H9 (cell line): ENCODE results near the gene STK10. TPM values are rescaled to one million over a fixed set of nuclear protein-coding genes. Genes with fewer than 3 reads are reported as not detected.

Experiments
- DNase-seq: peaks from one replicate; pipeline ENCODE4 v3.0.0-alpha.2; 2017
- H2AFZ ChIP-seq: one replicate; pipeline ENCODE4 v1.6.1; 2013; ENCODE audit warnings: mild to moderate bottlenecking, low read length, control low read depth, moderate library complexity
- H2AK5ac ChIP-seq: 2 replicates; pipeline ENCODE4 v1.6.1; 2013; ENCODE audit warnings: low read length, control low read depth, mixed read lengths; ENCODE audit not compliant: insufficient read length
- H2BK120ac ChIP-seq: one replicate; pipeline ENCODE4 v1.6.1; 2013; ENCODE audit warnings: low read depth, mild to moderate bottlenecking, low read length, control low read depth, inconsistent platforms; ENCODE audit not compliant: poor library complexity, severe bottlenecking
- H2BK12ac ChIP-seq: 2 replicates; pipeline ENCODE4 v1.6.1; 2013; ENCODE audit warnings: low read length, control low read depth, mixed read lengths, low read depth; ENCODE audit not compliant: insufficient read length
- H2BK15ac ChIP-seq: 2 replicates; pipeline ENCODE4 v1.6.1; 2013; ENCODE audit warnings: low read depth, low read length, control low read depth
- H2BK20ac ChIP-seq: one replicate; pipeline ENCODE4 v1.6.1; 2013; ENCODE audit warnings: low read depth, mild to moderate bottlenecking, low read length, control low read depth, inconsistent platforms; ENCODE audit not compliant: poor library complexity, severe bottlenecking
- H2BK5ac ChIP-seq: 2 replicates; pipeline ENCODE4 v1.6.1; 2013; ENCODE audit warnings: low read length, control low read depth, mixed read lengths; ENCODE audit not compliant: insufficient read length
- H3K14ac ChIP-seq: 2 replicates; pipeline ENCODE4 v1.6.1; 2013; ENCODE audit warnings: low read length, control low read depth; ENCODE audit not compliant: insufficient read depth
- H3K18ac ChIP-seq: 2 replicates; pipeline ENCODE4 v1.6.1; 2013; ENCODE audit warnings: low read depth, mild to moderate bottlenecking, mixed read lengths, low read length, control low read depth; ENCODE audit not compliant: insufficient read length
- H3K23ac ChIP-seq: 2 replicates; pipeline ENCODE4 v1.6.1; 2013; ENCODE audit warnings: low read length, control low read depth, mixed read lengths, low read depth; ENCODE audit not compliant: insufficient read length
- H3K23me2 ChIP-seq: 2 replicates; pipeline ENCODE4 v1.6.1; 2013; ENCODE audit warnings: low read depth, mild to moderate bottlenecking, mixed read lengths, low read length, control low read depth; ENCODE audit not compliant: insufficient read length, poor library complexity, severe bottlenecking
- H3K27ac ChIP-seq: 2 replicates; pipeline ENCODE4 v1.5.1; 2013; ENCODE audit warnings: low read length, control low read depth, mixed read lengths, low read depth; ENCODE audit not compliant: insufficient read length
- H3K27me3 ChIP-seq: 2 replicates; pipeline ENCODE4 v1.6.1; 2013; ENCODE audit warnings: low read length, control low read depth, inconsistent platforms; ENCODE audit not compliant: insufficient read depth
- H3K4ac ChIP-seq: 2 replicates; pipeline ENCODE4 v1.6.1; 2013; ENCODE audit warnings: low read depth, mild to moderate bottlenecking, control low read depth, inconsistent platforms, low read length, moderate library complexity
- H3K4me1 ChIP-seq: 2 replicates; pipeline ENCODE4 v1.6.1; 2013; ENCODE audit warnings: low read length, control low read depth, inconsistent platforms; ENCODE audit not compliant: insufficient read depth
- H3K4me2 ChIP-seq: 2 replicates; pipeline ENCODE4 v1.6.1; 2013; ENCODE audit warnings: low read length, control low read depth, mixed read lengths; ENCODE audit not compliant: insufficient read length, insufficient read depth
- H3K56ac ChIP-seq: 2 replicates; pipeline ENCODE4 v1.6.1; 2013; ENCODE audit warnings: low read depth, mild to moderate bottlenecking, mixed read lengths, low read length, control low read depth; ENCODE audit not compliant: insufficient read length
- H3K79me1 ChIP-seq: 2 replicates; pipeline ENCODE4 v1.6.1; 2013; ENCODE audit warnings: low read depth, mild to moderate bottlenecking, moderate library complexity, low read length, control low read depth, inconsistent platforms; ENCODE audit not compliant: insufficient read depth, poor library complexity, severe bottlenecking
- H3K79me2 ChIP-seq: 2 replicates; pipeline ENCODE4 v1.6.1; 2013; ENCODE audit warnings: low read length, control low read depth, inconsistent platforms; ENCODE audit not compliant: insufficient read depth
- H3K9ac ChIP-seq: 2 replicates; pipeline ENCODE4 v1.6.1; 2013; ENCODE audit warnings: low read length, control low read depth, mixed read lengths; ENCODE audit not compliant: insufficient read length; ENCODE audit errors: extremely low read depth
- H3K9me3 ChIP-seq: one replicate; pipeline ENCODE4 v1.6.1; 2013; ENCODE audit warnings: low read depth, low read length, inconsistent platforms; ENCODE audit not compliant: control insufficient read depth
- H3T11ph ChIP-seq: one replicate; pipeline ENCODE4 v1.6.1; 2013; ENCODE audit warnings: mild to moderate bottlenecking, low read length, control low read depth, inconsistent platforms
- H4K20me1 ChIP-seq: one replicate; pipeline ENCODE4 v1.6.1; 2013; ENCODE audit not compliant: control insufficient read depth, insufficient read length, insufficient read depth
- H4K5ac ChIP-seq: 2 replicates; pipeline ENCODE4 v1.6.1; 2013; ENCODE audit warnings: low read depth, mild to moderate bottlenecking, mixed read lengths, low read length, control low read depth; ENCODE audit not compliant: insufficient read length
- H4K8ac ChIP-seq: replicated peaks from 2 replicates; pipeline ENCODE4 v1.6.1; 2013; ENCODE audit warnings: low read length, control low read depth, mixed read lengths, low read depth; ENCODE audit not compliant: insufficient read length
- H4K91ac ChIP-seq: 2 replicates; pipeline ENCODE4 v1.6.1; 2013; ENCODE audit warnings: low read depth, mild to moderate bottlenecking, moderate library complexity, mixed read lengths, low read length, control low read depth; ENCODE audit not compliant: insufficient read length
- H3K27ac Mint-ChIP-seq, 3 experiments: 2 replicates in 2 of 3; 3 replicates in 1 of 3; pipeline ENCODE4 v1.8.0; 2020 to 2021; ENCODE audit warnings: mixed read lengths in 3 of 3, mild to moderate bottlenecking in 1 of 3, moderate library complexity in 1 of 3
- H3K27me3 Mint-ChIP-seq: 2 replicates; pipeline ENCODE4 v1.8.0; 2021; ENCODE audit warnings: low read depth, mild to moderate bottlenecking, moderate library complexity, mixed read lengths
- H3K36me3 Mint-ChIP-seq, 3 experiments: 2 replicates in 2 of 3; 3 replicates in 1 of 3; pipeline ENCODE4 v1.8.0; 2020 to 2021; ENCODE audit warnings: low read depth in 3 of 3, mixed read lengths in 3 of 3; ENCODE audit not compliant: insufficient read depth in 1 of 3
- H3K4me1 Mint-ChIP-seq, 2 experiments: 2 replicates each; pipeline ENCODE4 v1.8.0; 2020; ENCODE audit warnings: mixed read lengths in 2 of 2
- H3K4me3 Mint-ChIP-seq, 2 experiments: 2 replicates in 1 of 2; 3 replicates in 1 of 2; pipeline ENCODE4 v1.8.0; 2020 to 2021; ENCODE audit warnings: mild to moderate bottlenecking in 2 of 2, mixed read lengths in 2 of 2, moderate library complexity in 1 of 2
- H3K9me3 Mint-ChIP-seq, 2 experiments: 2 replicates in 1 of 2; 3 replicates in 1 of 2; pipeline ENCODE4 v1.8.0; 2020; ENCODE audit warnings: mild to moderate bottlenecking in 2 of 2, mixed read lengths in 2 of 2, moderate library complexity in 1 of 2
- CTCF ChIP-seq: fragments of 200-600 bp; sonication (generic); conservative IDR thresholded peaks from 3 replicates; pipeline ENCODE4 v1.8.0; 2021; ENCODE audit warnings: antibody characterized with exemption, mild to moderate bottlenecking
- WGBS: extraction: QIAGEN DNeasy Blood & Tissue Kit; methylation state at CpG from one replicate; pipeline ENCODE4 v1.1.7; 2013; ENCODE audit warnings: missing lambda C conversion rate, low lambda C conversion rate, mixed read lengths; ENCODE audit not compliant: insufficient read length; ENCODE audit errors: extremely low coverage; 5-methylcytosine and 5-hydroxymethylcytosine counted together
- total RNA-seq: library from RNA; stranded (reverse); gene quantifications from 2 replicates; pipeline ENCODE4 v1.2.1, GENCODE V29; 2021

The STK10 gene
- total RNA-seq, 1 experiment from 2014 or later, result 14.6 TPM

GRCh38 chr5:172093559-172093958 lies 94.5 kb downstream of the STK10 start:
- no peak overlapping the region for H3K4me2 ChIP-seq
- no peak overlapping the region for H3K4ac ChIP-seq
- H3K27ac ChIP-seq, result no peak overlapping the region
- Mint-ChIP-seq H3K36me3 (peaks cover 0 to 2% (median 0%) of the 10 kb centered on the region in 3 experiments; a peak in 2 of 7 replicates), H3K4me3 (no peak overlapping the region), H3K9me3 (no peaks in the 10 kb centered on the region), H3K27ac (no peak overlapping the region; a peak in 1 of 7 replicates), H3K27me3 (no peaks in the 10 kb centered on the region), H3K4me1 (peaks cover 12 to 14% of the 10 kb centered on the region in 2 experiments)
- WGBS, result no CpG with 5 or more reads among the region's 10 CpGs
- no peak overlapping the region for H3K18ac ChIP-seq
- H3K23ac ChIP-seq, result no peak overlapping the region
- H3K9me3 ChIP-seq, result no peaks in the 10 kb centered on the region
- H3K79me1 ChIP-seq, result no peaks in the 10 kb centered on the region
- no peak overlapping the region for H2AK5ac ChIP-seq
- H2BK5ac ChIP-seq, result no peak overlapping the region
- H3T11ph ChIP-seq, result no peak overlapping the region
- no peak overlapping the region for H3K14ac ChIP-seq
- no peak overlapping the region for H4K8ac ChIP-seq
- no peaks in the 10 kb centered on the region for H3K27me3 ChIP-seq
- no peak overlapping the region for H3K9ac ChIP-seq
- no peak overlapping the region for H2AFZ ChIP-seq
- no peak overlapping the region for H2BK15ac ChIP-seq
- peaks cover 3% of the 10 kb centered on the region for H3K23me2 ChIP-seq
- H3K4me1 ChIP-seq, result no peaks in the 10 kb centered on the region
- no peak overlapping the region for H2BK12ac ChIP-seq
- H3K79me2 ChIP-seq, result no peaks in the 10 kb centered on the region
- no peak overlapping the region for H4K5ac ChIP-seq
- H2BK120ac ChIP-seq, result no peak overlapping the region
- H4K20me1 ChIP-seq, result peaks cover 3% of the 10 kb centered on the region
- no peak overlapping the region for H3K56ac ChIP-seq
- no peak for TF ChIP-seq CTCF
- H2BK20ac ChIP-seq, result no peak overlapping the region
- peak; percentile 22 for DNase-seq
- no peak overlapping the region for H4K91ac ChIP-seq
